Mucosa of stomach (tissue), 1 donor: ENCODE measurements around the gene IFI27.

Experiments used
- H3K27me3 ChIP-seq: one replicate; pipeline ENCODE4 v1.7.0; 2013; ENCODE audit warnings: mild to moderate bottlenecking, low read length; ENCODE audit not compliant: control insufficient read depth, insufficient read depth
- H3K36me3 ChIP-seq: one replicate; pipeline ENCODE4 v1.7.0; 2013; ENCODE audit warnings: low read length; ENCODE audit not compliant: control insufficient read depth, insufficient read depth
- H3K4me1 ChIP-seq: one replicate; pipeline ENCODE4 v1.7.0; 2013; ENCODE audit warnings: mild to moderate bottlenecking, low read length; ENCODE audit not compliant: control insufficient read depth, insufficient read depth
- H3K4me3 ChIP-seq: one replicate; pipeline ENCODE4 v1.7.0; 2013; ENCODE audit warnings: low read length
- H3K9ac ChIP-seq: one replicate; pipeline ENCODE4 v1.7.0; 2013; ENCODE audit warnings: mild to moderate bottlenecking, low read length, moderate library complexity
- H3K9me3 ChIP-seq: one replicate; pipeline ENCODE4 v1.7.0; 2013; ENCODE audit warnings: mild to moderate bottlenecking, low read length, moderate library complexity; ENCODE audit not compliant: control insufficient read depth
- donor health status: Pancreatic carcinoma.

Gene IFI27

DNA sequence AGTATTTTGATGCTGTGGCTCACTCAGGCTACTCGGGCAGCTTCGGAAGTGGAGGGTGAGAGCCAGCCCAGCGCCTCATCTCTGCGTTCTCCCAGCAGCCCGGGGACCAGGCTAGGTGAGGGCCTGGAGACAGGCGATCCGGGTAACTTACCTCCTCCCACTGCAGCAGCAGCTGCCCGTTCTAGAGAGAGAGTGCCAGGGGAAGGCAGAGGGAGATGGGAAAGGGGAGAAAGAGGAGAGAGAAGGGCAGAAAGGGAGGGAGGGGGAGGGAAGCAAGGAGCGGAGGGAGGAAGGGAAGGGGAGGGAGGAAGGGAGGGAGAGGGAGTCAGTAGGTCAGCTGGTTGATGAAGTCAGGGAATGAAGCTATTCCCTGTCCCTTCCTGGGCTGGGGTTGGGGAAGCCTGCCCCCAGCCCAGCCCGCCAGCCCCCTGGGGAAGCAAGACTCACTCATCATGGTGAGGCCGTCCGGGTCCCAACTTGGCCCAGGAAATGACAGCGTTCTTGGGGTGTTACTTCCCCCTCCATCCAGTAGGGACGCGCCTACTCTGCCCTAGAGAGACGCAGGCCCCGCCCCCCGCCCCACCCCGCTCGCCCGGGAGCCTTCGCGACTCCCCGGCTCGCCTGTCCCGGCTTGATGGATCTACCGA lies 18.7 kb downstream of the IFI27 start, which contains the start of gene IFI27L2:
Gene IFI27L2, minus strand, starts transcription at position 494 of the 647 bp plus-strand sequence. Its CDS starts 40 bp downstream, at position 454.
- Histone ChIP-seq H3K27me3 (no peaks in the 10 kb centered on the region), H3K9me3 (no peaks in the 10 kb centered on the region), H3K9ac (peak within 1 kb of the TSS; percentile 72), H3K36me3 (no peaks in the 10 kb centered on the region), H3K4me3 (peak within 1 kb of the TSS; percentile 37), H3K4me1 (peaks cover 18% of the 10 kb centered on the region)

DNA sequence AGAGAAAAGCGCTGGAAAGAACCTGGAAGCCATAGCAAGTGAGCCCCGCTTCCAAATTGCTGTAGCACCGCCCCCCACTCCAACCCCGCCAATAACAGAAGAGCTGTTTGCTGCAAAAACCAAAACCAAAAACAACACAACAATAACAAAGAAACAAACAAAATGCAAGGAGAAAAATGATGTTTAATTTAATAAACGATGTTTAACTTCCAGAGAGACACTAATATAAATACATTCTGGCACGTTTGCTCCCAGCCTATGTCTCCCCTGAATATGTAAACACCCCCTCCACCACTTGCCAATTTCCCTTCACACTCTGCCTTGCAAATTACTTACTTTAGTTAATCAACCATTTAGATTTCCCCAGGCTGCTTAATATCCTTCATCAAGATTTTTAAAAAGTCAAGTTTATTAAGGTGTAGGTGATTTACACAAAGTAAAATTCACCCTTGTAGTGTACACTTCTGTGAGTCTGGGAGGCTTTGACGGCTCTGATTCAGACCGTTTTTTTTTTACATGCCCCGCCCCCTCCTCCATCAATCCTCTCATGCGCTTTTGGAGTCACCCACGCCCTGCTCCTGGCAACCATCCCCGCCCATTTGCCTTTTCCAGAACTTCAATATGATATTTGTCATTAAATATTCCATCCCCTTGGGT lies 19.4 kb downstream of the IFI27 start:
- H3K27me3 ChIP-seq = no peaks in the 10 kb centered on the region
- peak overlapping the region; percentile 37 for H3K4me3 ChIP-seq
- no peaks in the 10 kb centered on the region for H3K9me3 ChIP-seq
- no peaks in the 10 kb centered on the region for H3K36me3 ChIP-seq
- peak overlapping the region; percentile 72 for H3K9ac ChIP-seq
- peaks cover 18% of the 10 kb centered on the region for H3K4me1 ChIP-seq

DNA sequence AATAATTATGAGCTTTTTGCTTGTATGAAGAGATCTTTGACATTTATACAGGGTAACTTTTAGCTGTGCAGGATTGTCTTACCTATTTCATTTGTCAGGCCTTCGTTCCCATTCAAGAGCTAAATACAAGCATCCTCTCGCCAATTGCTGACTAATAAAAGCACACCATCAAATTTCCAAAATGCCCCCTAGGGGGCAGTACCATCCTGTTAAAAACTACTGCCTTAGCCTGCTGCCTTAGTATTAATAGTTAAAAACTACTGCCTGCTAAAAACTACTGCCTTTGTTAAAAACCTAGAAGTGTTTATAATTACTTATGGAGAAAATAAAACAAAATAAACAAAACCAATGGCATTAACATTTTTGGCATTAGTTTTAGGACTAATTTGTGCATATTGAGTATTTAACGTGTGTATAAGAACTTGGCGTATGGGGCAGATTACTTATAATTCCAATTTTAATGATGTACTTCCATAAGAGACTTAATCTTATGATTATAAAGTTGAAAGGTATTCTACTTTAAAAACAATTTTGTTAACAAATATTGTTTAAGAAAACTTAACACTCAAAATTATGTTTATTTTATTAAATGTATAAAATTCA lies 21.9 kb downstream of the IFI27 start:
- no peak overlapping the region for H3K9ac ChIP-seq
- H3K27me3 ChIP-seq = no peaks in the 10 kb centered on the region
- H3K4me1 ChIP-seq = peaks cover 18% of the 10 kb centered on the region
- no peaks in the 10 kb centered on the region for H3K9me3 ChIP-seq
- no peak overlapping the region for H3K4me3 ChIP-seq
- no peaks in the 10 kb centered on the region for H3K36me3 ChIP-seq

DNA sequence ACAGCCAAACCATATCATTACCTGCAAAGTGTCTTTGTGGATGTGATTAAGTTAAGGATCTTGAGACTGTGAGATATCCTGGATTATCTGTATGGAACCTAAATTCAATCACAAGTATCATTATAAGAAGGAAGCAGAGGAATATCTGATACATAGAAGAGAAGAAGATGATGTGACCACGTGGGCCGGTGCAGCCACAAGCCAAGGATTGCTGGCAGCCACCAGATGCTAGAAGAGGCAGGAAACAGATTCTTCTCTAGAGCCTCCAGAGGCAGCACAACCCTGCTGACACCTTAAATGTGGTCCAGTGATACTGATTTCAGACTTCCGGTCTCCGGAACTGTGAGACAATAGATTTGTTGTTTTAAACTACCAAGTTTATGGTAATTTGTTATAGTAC lies 24.9 kb downstream of the IFI27 start:
- H3K4me3 ChIP-seq = no peak overlapping the region
- H3K36me3 ChIP-seq = no peaks in the 10 kb centered on the region
- H3K9ac ChIP-seq = no peak overlapping the region
- H3K27me3 ChIP-seq = no peaks in the 10 kb centered on the region
- no peaks in the 10 kb centered on the region for H3K9me3 ChIP-seq
- no peaks in the 10 kb centered on the region for H3K4me1 ChIP-seq

DNA sequence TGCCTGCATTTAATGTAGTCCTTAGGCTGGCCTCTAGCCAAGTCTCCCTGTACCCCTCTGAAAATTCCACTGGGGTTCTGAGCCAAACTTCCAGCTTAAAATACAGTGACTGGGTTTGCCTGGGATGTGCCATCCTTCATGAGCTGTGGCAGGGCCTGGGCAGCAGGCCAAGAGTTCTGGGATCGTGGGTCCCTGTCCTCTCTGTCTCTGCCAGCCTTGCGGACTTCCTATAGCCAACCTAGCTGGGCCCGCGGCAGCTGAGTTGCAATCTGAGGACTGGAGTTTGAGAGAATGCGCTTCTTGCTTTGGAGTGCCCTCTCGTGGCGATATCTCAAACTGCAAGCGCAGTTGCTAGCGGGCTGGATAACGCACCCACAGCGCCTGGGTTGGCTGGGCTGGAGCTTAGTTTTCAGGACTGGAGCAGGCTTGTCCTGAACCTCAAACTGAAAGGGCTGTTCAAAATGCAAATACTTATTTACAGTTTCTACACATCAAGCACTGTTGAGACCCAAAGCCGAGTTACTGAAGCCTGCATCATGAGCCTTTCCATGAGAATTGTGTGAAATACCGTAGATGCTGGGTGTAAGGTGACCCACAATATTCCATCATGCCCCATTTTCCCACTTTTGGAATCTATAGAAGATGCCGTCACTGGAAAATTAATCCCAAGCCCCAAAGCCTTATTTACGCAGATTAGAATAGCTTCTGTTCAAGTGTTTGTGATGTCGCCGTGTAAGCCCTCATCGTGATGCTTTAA lies 26.2 kb downstream of the IFI27 start:
- Histone ChIP-seq H3K9ac (no peak overlapping the region), H3K4me3 (no peak overlapping the region), H3K36me3 (no peaks in the 10 kb centered on the region), H3K9me3 (no peaks in the 10 kb centered on the region), H3K27me3 (no peaks in the 10 kb centered on the region), H3K4me1 (no peaks in the 10 kb centered on the region)

DNA sequence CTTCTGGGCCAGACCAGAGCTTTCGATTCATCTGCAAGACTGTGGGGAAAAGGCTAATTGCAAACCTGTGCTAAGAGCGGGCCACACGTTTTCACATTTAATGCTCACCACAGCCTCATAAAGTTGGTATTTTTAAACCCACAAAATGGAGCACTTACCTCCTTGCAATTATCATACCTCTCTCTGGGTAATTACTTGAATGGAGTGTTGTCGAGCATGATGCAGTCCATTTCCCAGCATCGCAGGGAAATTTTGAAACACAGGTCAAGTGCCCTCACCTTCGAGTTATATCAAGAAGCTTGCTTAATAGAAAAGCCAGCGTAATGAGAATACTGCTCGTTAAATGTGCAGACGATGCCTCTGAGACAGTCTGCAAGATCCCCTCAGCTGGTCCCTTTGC lies 27.7 kb downstream of the IFI27 start:
- H3K4me1 ChIP-seq = no peaks in the 10 kb centered on the region
- H3K36me3 ChIP-seq = no peaks in the 10 kb centered on the region
- no peaks in the 10 kb centered on the region for H3K27me3 ChIP-seq
- no peaks in the 10 kb centered on the region for H3K9me3 ChIP-seq
- H3K9ac ChIP-seq = no peak overlapping the region
- no peak overlapping the region for H3K4me3 ChIP-seq

DNA sequence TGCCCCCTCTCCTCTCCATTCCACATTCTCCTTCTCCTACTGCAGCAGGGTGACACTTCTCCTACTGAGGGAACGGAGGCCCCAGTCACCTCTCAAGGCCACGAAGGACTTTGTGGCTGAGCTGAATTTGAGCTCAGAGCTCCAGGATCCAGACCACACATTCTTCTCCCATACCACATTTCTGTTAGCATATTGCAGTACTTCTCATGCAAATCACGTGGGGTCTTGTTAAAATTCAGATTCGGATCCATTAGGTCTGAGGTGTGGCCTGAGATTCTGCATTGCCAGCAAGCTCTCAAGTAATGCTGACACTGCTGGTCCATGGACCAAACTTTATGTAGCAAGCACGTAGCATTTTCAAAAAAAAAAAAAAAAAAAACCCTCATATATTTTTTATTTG lies 28.5 kb downstream of the IFI27 start:
- Histone ChIP-seq H3K4me1 (no peaks in the 10 kb centered on the region), H3K9ac (no peak overlapping the region), H3K27me3 (no peaks in the 10 kb centered on the region), H3K36me3 (no peaks in the 10 kb centered on the region), H3K4me3 (no peak overlapping the region), H3K9me3 (no peaks in the 10 kb centered on the region)

DNA sequence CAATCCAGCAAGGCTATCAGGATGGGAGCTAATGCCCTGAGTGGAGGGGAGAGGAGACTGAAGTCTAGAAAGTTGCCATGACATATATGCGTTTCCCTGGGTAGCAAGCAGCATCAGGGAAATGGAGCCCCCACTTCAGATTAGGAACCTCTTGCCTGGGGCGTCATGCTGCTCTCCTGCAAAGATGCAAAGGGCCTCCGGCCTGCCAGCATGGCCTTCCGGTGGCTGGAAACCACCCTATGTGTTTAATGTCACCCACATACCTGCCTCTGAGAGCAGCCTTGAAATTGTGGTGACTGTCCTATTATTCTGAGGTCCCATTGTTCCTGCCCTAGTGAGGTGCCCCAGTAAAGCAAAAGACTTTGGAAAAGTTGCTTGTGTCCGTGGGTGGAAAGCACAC lies 28.9 kb downstream of the IFI27 start:
- no peaks in the 10 kb centered on the region for H3K36me3 ChIP-seq
- no peak overlapping the region for H3K4me3 ChIP-seq
- H3K27me3 ChIP-seq = no peaks in the 10 kb centered on the region
- no peaks in the 10 kb centered on the region for H3K9me3 ChIP-seq
- no peaks in the 10 kb centered on the region for H3K4me1 ChIP-seq
- no peak overlapping the region for H3K9ac ChIP-seq

DNA sequence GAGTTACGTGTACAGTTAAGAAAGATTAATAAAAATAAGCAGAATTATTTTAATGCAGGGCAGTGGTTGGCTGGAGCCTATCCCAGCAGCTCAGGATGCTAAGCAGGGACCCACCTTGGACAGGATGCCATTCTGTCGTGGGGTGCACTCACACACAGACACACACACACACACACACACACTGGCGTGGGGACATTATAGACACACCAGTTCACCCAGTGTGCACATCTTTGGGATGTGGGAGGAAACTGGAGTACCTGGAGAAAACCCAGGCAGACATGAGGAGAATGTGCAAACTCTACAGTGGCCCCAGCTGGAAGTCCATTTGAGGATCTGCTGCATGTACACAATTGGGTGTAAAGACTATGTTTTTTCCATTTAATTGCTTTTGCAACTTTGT lies 31.7 kb downstream of the IFI27 start:
- no peaks in the 10 kb centered on the region for H3K27me3 ChIP-seq
- H3K9ac ChIP-seq = no peak overlapping the region

DNA sequence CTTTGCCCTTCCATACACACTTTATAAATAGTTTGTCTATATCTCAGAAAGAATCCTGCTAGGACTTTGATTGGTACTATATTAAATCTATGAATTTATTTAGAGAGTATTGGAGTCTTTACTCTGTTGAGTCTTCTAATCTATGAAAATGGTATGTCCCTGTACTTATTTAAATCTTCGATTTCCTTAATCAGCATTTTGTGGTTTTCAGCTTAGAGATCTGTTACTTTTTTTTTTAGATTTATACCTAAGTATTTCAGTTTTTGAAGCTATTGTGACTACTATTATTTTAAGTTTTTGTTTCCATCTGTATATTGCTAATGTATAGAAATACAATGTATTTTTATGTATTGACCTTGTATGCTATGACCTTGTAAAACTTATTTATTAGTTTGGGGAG lies 32.3 kb downstream of the IFI27 start:
- H3K4me1 ChIP-seq = no peaks in the 10 kb centered on the region
- H3K9ac ChIP-seq = no peak overlapping the region
- no peaks in the 10 kb centered on the region for H3K27me3 ChIP-seq
- no peak overlapping the region for H3K4me3 ChIP-seq
- H3K36me3 ChIP-seq = no peaks in the 10 kb centered on the region
- H3K9me3 ChIP-seq = no peaks in the 10 kb centered on the region

More for the DNA sequence above, 31.7 kb downstream of the IFI27 start:
- no peaks in the 10 kb centered on the region for H3K4me1 ChIP-seq
- no peak overlapping the region for H3K4me3 ChIP-seq
- no peaks in the 10 kb centered on the region for H3K36me3 ChIP-seq
- H3K9me3 ChIP-seq = no peaks in the 10 kb centered on the region

DNA sequence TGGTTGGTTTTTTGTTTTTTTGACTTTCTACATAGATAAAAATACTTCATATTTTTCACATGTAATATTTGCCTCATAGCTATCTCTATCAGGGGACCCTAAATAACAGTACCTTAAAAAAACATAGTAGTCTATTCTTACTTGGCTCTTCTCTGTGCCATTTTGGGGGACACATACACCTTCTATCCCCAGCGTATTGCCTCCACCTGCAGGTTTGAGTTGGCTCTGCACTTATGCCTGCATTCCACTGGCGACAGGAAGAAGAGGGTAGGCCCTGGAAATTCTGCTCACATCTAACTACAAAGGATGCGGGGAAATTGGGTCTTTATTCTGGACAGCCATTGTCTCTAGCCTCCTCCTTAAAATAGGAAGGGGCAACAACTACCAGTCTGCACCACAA lies 32.7 kb downstream of the IFI27 start:
- H3K4me3 ChIP-seq = no peak overlapping the region
- no peaks in the 10 kb centered on the region for H3K27me3 ChIP-seq
- no peak overlapping the region for H3K9ac ChIP-seq
- H3K36me3 ChIP-seq = no peaks in the 10 kb centered on the region
- H3K9me3 ChIP-seq = no peaks in the 10 kb centered on the region
- H3K4me1 ChIP-seq = no peaks in the 10 kb centered on the region

DNA sequence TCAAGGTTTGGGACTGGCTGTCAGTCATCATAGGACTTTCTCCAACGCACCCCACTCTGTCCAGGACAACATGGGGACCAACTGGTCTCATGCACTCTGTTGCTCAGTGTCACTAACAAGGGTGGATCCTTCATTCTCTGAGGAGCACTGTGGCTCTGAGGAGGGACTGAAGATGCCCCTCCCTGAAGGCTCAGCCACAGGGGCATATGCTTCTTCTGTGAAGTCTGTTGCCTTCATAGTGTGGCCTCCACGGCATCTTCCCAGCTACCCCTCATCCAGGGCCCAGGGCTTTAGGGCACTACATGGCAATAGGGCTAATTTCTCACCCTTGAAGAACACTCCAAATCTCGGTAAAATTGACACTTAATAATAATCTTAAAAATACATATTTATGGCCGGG lies 33.2 kb downstream of the IFI27 start:
- Histone ChIP-seq H3K4me1 (no peaks in the 10 kb centered on the region), H3K36me3 (no peaks in the 10 kb centered on the region), H3K9ac (no peak overlapping the region), H3K27me3 (no peaks in the 10 kb centered on the region), H3K4me3 (no peak overlapping the region), H3K9me3 (no peaks in the 10 kb centered on the region)
